NOMO-1 treated with DMSO at 0.1 percent for 48 hours (cell line): ENCODE data around the gene CIAO1.
A peak's percentile ranks its signal among the peaks of the same experiment; 100 is the strongest.
"Not testable (repeated sequence)": the region's sequence is repeated elsewhere in the genome, so short reads cannot be mapped to it uniquely, and the experiment has no call there.

ENCODE experiments used
- DNase-seq: peaks from one replicate; lab custom pipeline; 2025; ENCODE audit not compliant: unreplicated experiment; lab: John Stamatoyannopoulos, UW

Gene CIAO1

GRCh38 chr2:96265840-96266679 is at the start of gene CIAO1, which contains the start of gene TMEM127:
CIAO1 (plus strand) TSS chr2:96266225; CDS start chr2:96266351, 126 bp downstream.
TMEM127 (minus strand) TSS chr2:96265997; CDS start chr2:96265381, 616 bp downstream.
- DNase-seq, result peak; percentile 98

- DNase-seq, result peak; percentile 80
Observed at GRCh38 chr2:96218508-96219131, 47.4 kb upstream of the CIAO1 start.

GRCh38 chr2:96219959-96220358 is 46.1 kb upstream of the CIAO1 start:
- not testable (repeated sequence) for DNase-seq

- peak; percentile 67 for DNase-seq
Observed at GRCh38 chr2:96221106-96221505, 44.9 kb upstream of the CIAO1 start.

DNA sequence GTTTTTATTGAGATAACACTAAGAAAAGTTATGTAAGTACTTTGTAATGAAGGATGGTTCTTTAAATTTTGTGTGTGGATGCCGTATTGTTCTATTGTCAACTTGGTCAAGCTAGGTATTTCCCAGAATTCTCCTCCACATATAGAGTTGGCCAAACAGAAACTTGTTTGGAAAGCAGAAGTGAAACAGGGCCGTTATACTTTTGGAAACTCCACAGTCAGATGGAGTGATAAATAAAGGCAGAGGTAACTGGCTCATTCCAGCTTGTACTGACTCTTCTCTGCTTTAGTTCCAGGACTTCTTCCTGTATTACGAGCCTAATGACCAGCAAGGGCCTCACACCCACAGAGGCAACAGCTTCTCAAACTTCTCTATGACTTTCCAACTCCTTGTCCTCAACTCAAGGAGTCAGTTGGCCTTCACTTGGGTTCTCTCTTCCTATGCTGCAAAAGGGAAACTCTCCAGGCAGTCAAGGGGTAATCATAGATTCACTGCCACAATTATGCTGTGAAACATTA is 41.0 kb upstream of the CIAO1 start:
- DNase-seq, result peak; percentile 98

DNA sequence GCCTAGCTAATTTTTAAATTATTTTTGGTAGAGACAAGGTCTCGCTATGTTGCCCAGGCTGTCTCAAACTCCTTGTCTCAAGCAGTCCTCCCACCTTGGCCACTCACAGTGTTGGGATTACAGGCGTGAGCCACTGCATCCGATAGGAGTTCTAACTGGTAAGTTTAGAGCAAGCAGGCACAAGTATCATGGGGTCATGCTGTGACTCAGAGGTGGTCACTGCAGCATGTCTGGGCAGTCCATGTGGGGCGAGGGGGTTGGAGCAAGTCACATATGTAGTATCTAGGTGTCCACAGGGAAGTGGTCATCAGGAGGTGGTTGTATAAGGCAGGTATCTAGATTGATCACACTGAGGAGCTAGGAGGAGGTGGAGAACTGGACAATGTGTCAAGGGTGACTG is 34.7 kb upstream of the CIAO1 start:
- no peak for DNase-seq

DNA sequence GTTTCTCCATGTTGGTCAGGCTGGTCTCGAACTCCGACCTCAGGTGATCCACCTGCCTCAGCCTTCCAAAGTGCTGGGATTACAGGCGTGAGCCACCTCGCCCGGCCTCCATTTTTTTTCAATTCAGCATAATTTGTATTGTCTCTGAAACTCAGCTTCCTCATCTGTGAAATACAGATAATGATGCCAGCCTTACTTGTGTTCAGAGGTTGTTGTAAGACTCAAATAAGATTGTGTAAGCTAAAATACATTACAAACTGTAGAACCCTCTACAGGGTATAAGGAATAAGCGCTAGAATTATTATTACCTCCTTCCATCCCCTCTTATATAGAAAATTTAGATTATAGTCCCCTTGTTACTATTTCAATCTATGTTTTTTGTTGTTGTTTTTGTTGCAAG is 32.6 kb upstream of the CIAO1 start:
- DNase-seq, result peak; percentile 68

DNA sequence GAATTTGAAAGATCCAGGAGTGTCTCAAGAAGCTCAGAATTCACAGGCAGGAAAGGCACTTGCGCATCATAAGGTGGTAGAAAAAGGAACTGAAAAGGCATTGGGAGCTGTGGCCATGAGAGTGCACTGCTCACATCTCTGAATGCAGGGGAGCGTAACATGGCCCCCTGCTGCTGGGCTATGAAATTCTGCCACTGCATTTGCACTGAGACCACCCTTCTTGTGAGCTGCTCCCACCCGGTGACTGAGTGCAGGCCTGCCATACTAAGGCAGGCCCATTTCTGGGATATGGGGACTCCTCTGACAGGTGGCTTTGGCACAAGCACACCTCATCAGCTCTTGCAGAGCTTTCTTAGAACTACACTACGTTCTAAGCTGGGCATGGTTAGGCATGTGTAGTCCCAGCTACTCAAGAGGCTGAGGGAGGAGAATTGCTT is 32.1 kb upstream of the CIAO1 start:
- peak; percentile 81 for DNase-seq

GRCh38 chr2:96236882-96237281 is 29.1 kb upstream of the CIAO1 start:
- DNase-seq, result no peak

GRCh38 chr2:96238266-96238665 is 27.8 kb upstream of the CIAO1 start:
- no peak for DNase-seq

DNA sequence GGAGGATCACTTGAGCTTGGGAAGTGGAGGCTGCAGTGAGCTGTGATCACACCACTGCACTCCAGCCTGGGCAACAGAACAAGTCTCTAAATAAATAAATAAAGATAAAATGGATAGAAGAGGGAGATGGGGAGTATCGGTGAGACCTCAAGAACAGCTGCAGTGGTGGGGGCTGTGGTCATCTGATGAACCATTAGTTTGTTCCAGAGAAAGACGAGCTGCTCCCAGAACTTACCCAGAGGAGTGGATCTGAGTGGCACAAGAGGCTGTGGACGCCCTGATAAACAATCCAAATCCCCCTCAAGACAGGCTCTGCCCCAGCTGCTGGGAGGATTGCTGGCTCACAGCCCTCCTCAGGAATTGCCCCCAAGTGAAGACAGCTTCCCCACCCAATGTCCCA is 26.9 kb upstream of the CIAO1 start:
- DNase-seq, result no peak

GRCh38 chr2:96239745-96240264 is 26.2 kb upstream of the CIAO1 start:
- DNase-seq, result no peak

GRCh38 chr2:96240341-96241038 is 25.5 kb upstream of the CIAO1 start:
- no peak for DNase-seq

GRCh38 chr2:96241227-96241626 is 24.8 kb upstream of the CIAO1 start:
- peak; percentile 34 for DNase-seq

GRCh38 chr2:96241900-96242611 is 24.0 kb upstream of the CIAO1 start:
- peak; percentile 91 for DNase-seq

GRCh38 chr2:96243843-96244242 is 22.2 kb upstream of the CIAO1 start:
- DNase-seq, result no peak

GRCh38 chr2:96245609-96246390 is 20.2 kb upstream of the CIAO1 start:
- peak; percentile 81 for DNase-seq

- DNase-seq, result no peak
Observed at GRCh38 chr2:96247009-96247408, 19.0 kb upstream of the CIAO1 start.

- DNase-seq, result no peak
Observed at GRCh38 chr2:96247896-96248295, 18.1 kb upstream of the CIAO1 start.

DNA sequence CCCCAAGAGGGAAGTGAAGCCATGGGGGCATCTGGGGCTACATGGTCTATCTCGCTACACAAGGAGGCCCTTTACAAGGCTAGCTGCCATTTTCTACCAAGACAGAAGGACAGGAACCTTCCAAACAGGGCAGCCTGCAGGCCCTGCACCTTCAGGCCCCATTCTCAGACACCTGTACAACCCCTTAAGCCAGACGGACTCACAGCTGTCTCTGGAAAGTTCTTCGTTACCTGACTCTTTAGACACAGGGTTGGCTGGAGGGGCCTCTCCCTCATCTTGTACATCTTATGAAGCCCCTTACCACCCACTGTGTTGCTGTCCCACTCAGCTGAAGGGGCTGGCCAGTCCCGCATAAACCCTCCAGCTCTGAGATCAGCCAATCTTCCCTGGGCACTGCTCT is 17.4 kb upstream of the CIAO1 start:
- no peak for DNase-seq
